Activated gamma-delta T cell (primary cell): ENCODE results near the gene RAN.
"Not testable (repeated sequence)": the region's sequence is repeated elsewhere in the genome, so short reads cannot be mapped to it uniquely, and the experiment has no call there.

Experiments used
- DNase-seq: peaks from one replicate; lab custom pipeline; 2025; lab: John Stamatoyannopoulos, UW

Gene RAN

GRCh38 chr12:130849561-130850417 is 22.1 kb upstream of the RAN start:
- no peak for DNase-seq

- no peak for DNase-seq
Measured at GRCh38 chr12:130850418-130851021, 21.3 kb upstream of the RAN start.

GRCh38 chr12:130856088-130856487 is 15.8 kb upstream of the RAN start:
- DNase-seq: no peak

GRCh38 chr12:130858084-130858483 is 13.8 kb upstream of the RAN start:
- no peak for DNase-seq

GRCh38 chr12:130859161-130859560 is 12.7 kb upstream of the RAN start:
- no peak for DNase-seq

GRCh38 chr12:130860311-130860710 is 11.6 kb upstream of the RAN start:
- no peak for DNase-seq

- no peak for DNase-seq
Measured at GRCh38 chr12:130862161-130862560, 9.7 kb upstream of the RAN start.

GRCh38 chr12:130862771-130863170 is 9.1 kb upstream of the RAN start:
- not testable (repeated sequence) for DNase-seq

GRCh38 chr12:130863298-130863697 is 8.6 kb upstream of the RAN start:
- DNase-seq: no peak

GRCh38 chr12:130868412-130868811 is 3.5 kb upstream of the RAN start:
- no peak for DNase-seq

GRCh38 chr12:130870442-130871285 is 1.2 kb upstream of the RAN start:
- peak; percentile 13 for DNase-seq

GRCh38 chr12:130872179-130873096 is 572 bp downstream of the RAN start:
- DNase-seq: peak; percentile 48

GRCh38 chr12:130873106-130873795 is 1.4 kb downstream of the RAN start:
- DNase-seq: no peak

GRCh38 chr12:130873825-130874224 is 2.0 kb downstream of the RAN start:
- DNase-seq: no peak

GRCh38 chr12:130874696-130875095 is 2.8 kb downstream of the RAN start:
- DNase-seq: no peak

- no peak for DNase-seq
Measured at GRCh38 chr12:130875193-130875592, 3.3 kb downstream of the RAN start.

- DNase-seq: not testable (repeated sequence)
Measured at GRCh38 chr12:130875708-130876107, 3.8 kb downstream of the RAN start.

- no peak for DNase-seq
Measured at GRCh38 chr12:130876297-130876696, 4.4 kb downstream of the RAN start.

GRCh38 chr12:130876758-130877157 is 4.9 kb downstream of the RAN start:
- no peak for DNase-seq

GRCh38 chr12:130877333-130877732 is 5.5 kb downstream of the RAN start:
- no peak for DNase-seq
